Urothelium cell line (cell line): ENCODE data around the gene NSUN4.
"Not testable (repeated sequence)": the region's sequence is repeated elsewhere in the genome, so short reads cannot be mapped to it uniquely, and the experiment has no call there.

Experiments used
- DNase-seq: peaks from one replicate; pipeline ENCODE4 v3.0.0; 2011; ENCODE audit warnings: low spot score, mixed read lengths
- FAIRE-seq: peaks from 2 replicates; lab custom pipeline; 2011; peaks lifted over from hg19 to GRCh38; lab: Jason Lieb, UNC

The NSUN4 gene

GRCh38 chr1:46325285-46326076, 15.1 kb upstream of the NSUN4 start:
- not testable (repeated sequence) for FAIRE-seq, DNase-seq

GRCh38 chr1:46328182-46328581, 12.4 kb upstream of the NSUN4 start:
- not testable (repeated sequence) for FAIRE-seq, DNase-seq

DNA sequence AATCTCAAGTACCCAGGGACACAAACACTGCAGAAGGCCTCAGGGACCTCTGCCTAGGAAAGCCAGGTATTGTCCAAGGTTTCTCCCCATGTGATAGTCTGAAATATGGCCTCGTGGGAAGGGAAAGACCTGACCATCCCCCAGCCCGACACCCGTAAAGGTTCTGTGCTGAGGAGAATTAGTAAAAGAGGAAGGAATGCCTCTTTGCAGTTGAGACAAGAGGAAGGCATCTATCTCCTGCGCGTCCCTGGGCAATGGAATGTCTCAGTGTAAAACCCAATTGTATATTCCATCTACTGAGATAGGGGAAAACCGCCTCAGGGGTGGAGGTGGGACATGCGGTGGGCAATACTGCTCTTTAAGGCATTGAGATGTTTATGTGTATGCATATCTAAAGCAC, 10.8 kb upstream of the NSUN4 start:
- not testable (repeated sequence) for DNase-seq, FAIRE-seq

GRCh38 chr1:46330381-46330780, 10.2 kb upstream of the NSUN4 start:
- not testable (repeated sequence) for FAIRE-seq, DNase-seq

DNA sequence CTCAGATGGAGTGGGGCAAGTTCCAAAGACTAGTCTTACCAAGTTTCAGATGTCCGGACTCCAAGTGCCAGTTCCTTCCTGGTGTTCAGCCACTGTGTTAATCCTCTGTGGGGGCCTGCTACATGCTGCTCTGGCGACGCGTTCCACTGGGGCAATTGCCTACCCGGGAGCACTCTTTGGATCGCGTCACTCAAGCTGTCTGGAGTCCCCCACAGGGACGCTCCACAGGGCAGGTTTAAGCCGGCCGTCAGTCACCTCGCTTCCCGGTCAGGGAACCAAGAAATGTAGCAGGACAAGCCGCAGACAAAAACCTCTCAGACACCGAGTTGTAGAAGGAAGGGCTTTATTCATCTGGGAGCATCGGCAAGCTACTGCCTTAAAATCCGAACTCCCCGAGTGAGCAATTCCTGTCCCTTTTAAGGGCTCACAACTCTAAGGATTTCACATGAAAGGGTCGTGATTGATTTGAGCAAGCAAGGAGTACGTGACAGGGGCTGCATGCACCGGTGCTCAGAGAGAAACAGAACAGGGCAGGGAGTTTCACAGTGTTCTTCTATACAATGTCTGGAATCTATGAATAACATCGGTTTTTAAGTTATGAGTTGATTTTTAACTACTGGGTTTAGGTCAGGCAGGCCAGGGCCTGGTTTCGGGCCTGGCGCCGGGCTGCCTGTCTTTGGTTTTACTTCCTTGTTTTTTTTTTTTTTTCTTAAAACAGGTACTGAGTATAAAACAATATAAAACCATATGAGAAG, 8.6 kb upstream of the NSUN4 start:
- not testable (repeated sequence) for FAIRE-seq

DNA sequence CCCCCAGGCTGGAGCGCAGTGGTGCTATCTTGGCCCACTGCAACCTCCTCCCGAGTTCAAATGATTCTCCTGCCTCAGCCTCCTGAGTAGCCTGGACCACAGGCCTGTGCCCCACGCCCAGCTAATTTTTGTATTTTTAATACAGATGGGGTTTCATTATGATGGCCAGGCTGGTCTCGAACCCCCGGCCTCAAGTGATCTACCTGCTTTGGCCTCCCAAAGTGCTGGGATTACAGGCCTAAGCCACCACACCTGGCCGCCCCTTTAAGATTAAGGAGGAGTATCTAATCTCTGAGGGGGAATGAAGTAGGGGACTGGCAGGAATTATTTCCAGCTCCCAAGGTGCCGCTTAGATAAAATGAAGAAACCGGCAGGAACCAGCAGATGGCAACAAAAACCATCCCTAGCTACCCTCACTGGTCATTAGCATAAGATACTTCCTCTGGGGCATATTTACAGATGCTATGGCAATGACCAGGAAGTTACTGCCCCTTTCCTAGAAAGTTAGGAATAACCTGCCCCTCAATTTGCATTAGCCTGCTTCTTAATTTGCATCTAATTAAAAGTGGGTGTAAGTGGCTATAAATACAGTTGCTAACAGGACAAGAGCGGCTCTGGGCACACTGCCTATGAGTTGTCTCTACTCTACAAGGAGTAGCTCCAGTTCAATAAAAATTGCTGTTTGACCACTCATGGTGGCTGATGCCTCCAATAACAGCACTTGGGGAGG, 7.1 kb upstream of the NSUN4 start:
- FAIRE-seq (no peak), DNase-seq (peak; percentile 42)

More for the DNA sequence above, 8.6 kb upstream of the NSUN4 start:
- DNase-seq, result not testable (repeated sequence)

DNA sequence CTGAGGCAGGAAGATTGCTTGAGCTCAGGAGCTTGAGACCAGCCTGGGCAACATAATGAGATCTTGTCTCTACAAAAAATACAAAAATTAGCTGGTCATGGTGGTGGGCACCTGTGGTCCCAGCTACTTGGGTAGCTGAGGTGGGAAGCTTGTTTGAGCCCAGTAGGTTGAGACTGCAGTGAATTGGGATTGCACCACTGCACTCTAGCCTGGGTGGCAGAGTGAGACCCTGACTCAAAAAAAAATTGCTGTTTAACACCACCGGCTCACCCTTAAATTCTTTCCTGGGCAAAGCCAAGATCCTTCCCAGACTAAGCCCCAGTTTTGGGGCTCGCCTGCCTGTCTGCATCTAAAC, 6.6 kb upstream of the NSUN4 start:
- FAIRE-seq (no peak), DNase-seq (no peak)

GRCh38 chr1:46335081-46335480, 5.5 kb upstream of the NSUN4 start:
- DNase-seq (no peak), FAIRE-seq (no peak)

- DNase-seq, FAIRE-seq: not testable (repeated sequence)
Observed at GRCh38 chr1:46337409-46337808, 3.2 kb upstream of the NSUN4 start.

DNA sequence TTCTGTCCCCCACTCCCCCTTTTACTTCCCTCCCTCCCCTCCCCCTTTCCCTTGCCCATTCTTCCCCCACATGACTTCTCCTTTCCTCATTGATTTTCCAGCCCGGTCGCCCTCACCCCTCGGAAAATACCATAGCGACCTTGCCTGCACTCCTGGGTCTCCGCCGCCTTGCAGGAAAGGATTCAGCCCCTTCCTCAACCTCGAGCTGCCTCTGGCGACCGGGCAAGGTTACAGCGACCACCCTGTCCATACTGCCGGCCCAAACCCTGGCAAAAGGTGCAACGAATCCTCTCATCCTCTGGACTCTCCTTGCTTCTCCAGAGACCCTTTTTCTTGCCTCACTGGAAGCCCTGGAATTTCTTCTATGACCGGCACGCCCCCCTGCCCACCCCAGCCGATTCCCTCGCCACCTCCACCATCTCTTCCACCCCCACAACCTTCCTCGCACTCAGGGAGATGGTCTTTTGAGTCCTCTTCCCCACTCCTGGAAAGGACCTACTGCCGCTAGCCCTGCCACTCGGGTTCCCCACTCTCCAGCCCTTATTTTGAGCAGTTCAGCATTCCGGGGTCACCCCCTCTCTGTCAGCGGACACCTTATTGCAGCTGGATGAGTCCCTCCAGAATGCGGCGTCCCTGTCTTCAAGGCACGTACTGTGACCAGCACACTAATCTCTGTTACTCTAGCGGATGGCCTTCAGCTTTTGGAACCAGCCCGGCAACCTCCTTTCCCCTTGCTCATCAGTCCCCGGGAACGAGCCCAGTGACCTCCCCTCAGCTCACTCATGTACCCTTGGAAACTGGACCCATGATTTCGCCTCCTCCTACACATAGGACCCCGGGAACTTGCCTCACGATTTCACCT, 846 bp downstream of the NSUN4 start:
- FAIRE-seq (no peak), DNase-seq (no peak)

GRCh38 chr1:46342084-46342656, 1.6 kb downstream of the NSUN4 start:
- DNase-seq (peak; percentile 51), FAIRE-seq (no peak)

DNA sequence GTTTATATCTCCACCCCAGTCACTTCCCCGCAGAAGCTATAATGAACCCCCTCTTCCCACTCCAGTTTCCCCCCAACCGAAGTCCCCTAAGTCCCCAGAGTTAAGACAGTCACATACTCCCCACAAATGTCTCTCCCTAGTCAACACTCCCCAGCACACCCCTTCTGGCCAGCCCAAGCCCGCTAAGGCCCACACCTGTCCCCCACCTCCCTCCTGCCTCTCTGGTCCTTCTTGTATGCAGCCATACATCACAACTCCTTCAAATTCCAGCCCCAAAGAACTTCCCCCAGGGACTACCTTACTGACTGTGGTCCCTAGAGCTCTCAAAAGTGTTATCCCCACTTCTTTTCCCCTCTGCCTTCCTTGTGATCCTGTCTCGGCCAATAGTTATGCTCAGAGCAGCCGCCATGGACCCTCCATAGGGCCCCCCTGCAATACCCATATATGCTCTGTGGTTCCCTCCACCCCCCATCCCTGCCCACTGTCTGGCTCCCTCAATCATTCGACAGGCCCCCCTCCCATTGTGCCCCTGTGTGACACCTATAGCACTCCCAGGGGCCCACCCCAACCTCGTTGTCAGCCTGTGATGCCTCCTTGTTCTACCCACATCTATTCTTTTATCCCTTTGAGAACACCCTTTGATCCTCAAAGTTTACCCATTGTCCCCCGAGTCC, 2.2 kb downstream of the NSUN4 start:
- FAIRE-seq, result no peak
- no peak for DNase-seq

- no peak for FAIRE-seq
- no peak for DNase-seq
Observed at GRCh38 chr1:46343351-46343695, 2.7 kb downstream of the NSUN4 start.

DNA sequence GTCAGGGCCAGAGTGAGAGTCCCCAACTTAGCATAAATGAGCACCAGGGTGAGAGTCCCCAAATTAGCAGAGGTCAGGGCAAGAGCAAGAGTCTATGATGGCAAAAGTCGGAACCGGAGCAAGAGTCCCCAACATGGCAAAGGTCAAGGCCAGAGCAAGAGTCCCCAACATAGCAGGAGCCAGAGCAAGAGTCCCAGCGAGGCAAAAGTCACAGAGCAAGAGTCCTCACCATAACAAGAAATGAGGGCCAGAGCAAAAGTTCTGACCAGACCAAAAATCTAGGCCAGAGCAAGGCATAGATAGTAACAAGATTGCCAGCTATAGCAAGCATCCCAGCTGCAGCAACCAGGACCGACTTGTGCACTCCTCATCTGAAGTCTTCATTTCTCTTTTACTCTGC, 3.1 kb downstream of the NSUN4 start:
- no peak for FAIRE-seq

GRCh38 chr1:46344481-46344880, 3.9 kb downstream of the NSUN4 start:
- no peak for FAIRE-seq
- DNase-seq, result no peak

More for the DNA sequence above, 3.1 kb downstream of the NSUN4 start:
- DNase-seq, result no peak

DNA sequence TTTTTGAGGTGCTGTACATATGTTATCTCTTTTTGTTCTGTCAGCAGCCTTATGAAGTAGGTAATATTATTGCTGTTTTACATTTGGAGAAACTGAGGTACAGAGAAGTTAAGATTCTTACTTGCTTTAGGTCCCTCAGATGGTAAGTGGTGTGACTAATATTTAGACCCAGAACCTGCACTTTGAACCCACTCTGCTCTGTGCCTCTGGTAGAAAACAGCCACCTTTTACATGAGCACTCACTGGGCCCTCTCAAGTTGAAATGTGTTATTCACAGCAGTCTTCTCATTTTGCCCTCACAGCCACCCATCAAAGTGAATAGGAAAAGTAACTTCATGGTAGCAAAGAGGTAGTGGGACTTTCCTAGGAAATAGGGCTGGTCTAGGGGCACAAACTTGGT, 4.7 kb downstream of the NSUN4 start:
- DNase-seq (no peak), FAIRE-seq (no peak)

DNA sequence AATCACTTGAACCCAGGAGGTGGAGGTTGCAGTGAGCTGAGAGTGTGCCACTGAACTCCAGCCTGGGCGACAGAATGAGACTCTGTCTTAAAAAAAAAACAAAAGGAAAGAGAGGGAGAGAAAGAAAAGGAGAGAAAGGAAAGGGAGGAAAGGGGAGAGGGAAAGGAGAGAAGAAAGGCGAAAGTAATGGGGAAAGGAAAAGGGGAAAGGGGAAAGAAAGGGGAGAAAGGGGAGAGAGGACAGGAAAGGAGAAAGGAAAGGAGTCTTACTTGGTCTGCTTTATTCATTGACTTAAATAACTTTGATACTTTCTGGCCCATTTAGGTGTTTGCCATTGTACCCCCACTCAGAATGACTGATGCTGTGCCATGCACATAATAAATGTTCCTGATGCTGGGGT, 11.8 kb downstream of the NSUN4 start:
- no peak for DNase-seq
- no peak for FAIRE-seq

GRCh38 chr1:46355920-46356319, 15.3 kb downstream of the NSUN4 start:
- FAIRE-seq, DNase-seq: not testable (repeated sequence)

DNA sequence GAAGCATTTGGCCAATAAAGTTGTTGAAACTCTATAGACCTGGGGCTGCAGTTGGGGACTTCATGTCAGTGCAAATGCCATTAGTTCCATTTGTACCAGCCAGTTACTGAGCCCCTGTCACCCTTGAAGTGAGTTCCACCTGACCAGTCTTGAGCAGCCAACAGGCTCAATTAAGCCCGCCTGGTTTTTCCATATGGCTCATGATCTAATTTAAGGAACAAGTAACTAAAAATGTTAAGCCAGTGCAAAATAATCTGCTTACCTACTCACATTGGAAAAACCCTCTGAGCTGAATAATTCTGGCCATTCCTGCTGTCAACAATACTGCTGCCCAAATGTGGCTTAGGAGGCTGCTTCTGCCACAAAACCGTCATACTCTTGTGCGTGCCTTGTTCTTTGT, 21.6 kb downstream of the NSUN4 start:
- FAIRE-seq (no peak), DNase-seq (no peak)

DNA sequence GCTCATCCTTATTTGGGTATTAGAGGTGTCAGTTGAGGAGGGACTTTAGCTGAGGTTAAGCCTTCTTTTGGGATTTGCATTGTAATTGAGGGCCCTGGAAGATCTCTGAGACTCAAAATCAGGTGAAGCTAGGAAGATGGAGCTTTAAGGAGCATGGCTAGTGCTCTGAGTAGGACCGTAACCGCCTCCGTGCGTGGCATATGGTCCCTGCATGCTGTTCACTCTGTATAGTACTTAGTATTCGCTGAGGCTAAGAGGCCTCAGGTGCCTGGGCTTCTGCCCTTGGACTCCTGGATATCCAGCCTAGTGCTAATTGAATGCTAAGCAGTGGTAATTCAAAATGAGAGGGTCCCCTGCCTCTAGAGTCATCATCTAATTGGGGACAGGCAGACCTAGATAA, 22.5 kb downstream of the NSUN4 start:
- FAIRE-seq, result no peak
- no peak for DNase-seq
